ENCODE data around the gene GUCY2F.

DNA sequence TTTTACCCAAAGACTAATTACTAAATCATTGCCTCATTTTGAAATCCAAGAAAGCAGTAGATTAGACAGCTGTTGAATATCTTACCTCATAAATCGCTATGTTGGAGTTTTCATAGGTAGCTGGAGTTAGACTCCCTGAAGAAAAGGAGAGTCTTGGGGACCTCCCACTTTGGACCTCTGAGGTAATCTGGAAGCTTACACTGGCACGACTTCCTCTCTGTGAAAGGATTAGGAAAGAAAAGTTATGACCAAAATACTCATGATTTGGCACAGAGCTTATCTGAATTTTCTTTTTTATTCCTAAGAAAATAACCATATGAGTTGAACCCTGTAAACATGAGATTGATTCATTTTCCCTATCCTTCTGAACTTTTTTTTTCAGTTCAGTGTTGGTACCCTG lies 40.6 kb downstream of the GUCY2F start:
- TF ChIP-seq POLR2A (IDR thresholded peaks at IDR 0.05; ENCODE audit: low read length): no peak
- no peak for TF ChIP-seq REST (IDR thresholded peaks at IDR 0.05)
- no peak for TF ChIP-seq CTCF (IDR thresholded peaks at IDR 0.05)
- no peak for TF ChIP-seq ZFP36 (IDR thresholded peaks at IDR 0.05; ENCODE audit: borderline replicate concordance, partially characterized antibody)
- TF ChIP-seq SMC3 (IDR thresholded peaks at IDR 0.05): no peak
- TF ChIP-seq TFCP2L1 (CRISPR knock-in tag; IDR thresholded peaks at IDR 0.05): no peak
- no peak for TF ChIP-seq HOXA7 (CRISPR knock-in tag; IDR thresholded peaks at IDR 0.05)
- no peak for TF ChIP-seq EP300 (IDR thresholded peaks at IDR 0.05)
- no peak for TF ChIP-seq KDM1A (IDR thresholded peaks at IDR 0.05; ENCODE audit: low read depth)

Data from A549 (cell line).